Activated CD4-positive, alpha-beta T cell treated with anti-CD3 and anti-CD28 coated beads, Interleukin-2, Interleukin-4, amounts not matched to agents 100 ng/mL and 50 ng/mL, durations not matched to agents 16 hours and 8 hours (primary cell): ENCODE data around the gene TMEM11.
"Not testable (repeated sequence)": the region's sequence is repeated elsewhere in the genome, so short reads cannot be mapped to it uniquely, and the experiment has no call there.

Experiments
- DNase-seq: peaks from one replicate; pipeline ENCODE4 v3.0.0-alpha.2; 2020; ENCODE audit warnings: low spot score

Gene TMEM11

DNA sequence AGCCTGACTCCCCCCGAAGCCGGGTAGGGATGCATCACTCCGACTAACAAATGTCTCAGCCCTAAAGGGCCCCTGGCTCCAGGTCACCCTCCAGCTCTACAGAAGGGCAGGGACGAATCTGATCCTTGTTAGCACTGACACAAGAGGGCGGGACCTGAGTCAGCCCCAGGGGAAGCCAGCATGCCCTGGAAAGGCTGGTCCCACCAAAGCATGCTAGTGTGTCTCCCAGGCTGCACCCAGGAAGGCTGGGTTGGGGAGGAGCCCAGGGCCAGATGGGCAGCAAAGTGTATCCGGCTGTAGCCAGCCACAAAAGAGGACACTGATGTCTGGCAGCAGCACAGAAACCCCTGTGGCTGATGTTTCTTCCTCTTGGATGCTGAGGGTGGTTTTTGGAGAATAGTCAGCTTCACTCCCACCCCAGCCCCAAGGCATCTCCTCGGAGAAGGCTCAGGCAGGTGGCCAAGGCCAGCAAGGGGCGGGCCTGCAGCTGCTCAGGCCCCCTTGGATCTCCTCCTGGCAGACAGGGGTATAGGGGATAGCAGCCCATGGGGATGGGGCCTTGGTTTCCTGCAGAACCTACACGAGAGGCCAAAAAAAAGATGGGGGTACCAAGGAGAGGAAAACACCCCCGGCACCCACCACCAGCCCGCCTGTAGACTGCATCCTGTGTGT lies 28.2 kb upstream of the TMEM11 start:
- DNase-seq: no peak

- DNase-seq: no peak
Measured at GRCh38 chr17:21241564-21241963, 27.6 kb upstream of the TMEM11 start.

- no peak for DNase-seq
Measured at GRCh38 chr17:21240369-21241055, 26.6 kb upstream of the TMEM11 start.

DNA sequence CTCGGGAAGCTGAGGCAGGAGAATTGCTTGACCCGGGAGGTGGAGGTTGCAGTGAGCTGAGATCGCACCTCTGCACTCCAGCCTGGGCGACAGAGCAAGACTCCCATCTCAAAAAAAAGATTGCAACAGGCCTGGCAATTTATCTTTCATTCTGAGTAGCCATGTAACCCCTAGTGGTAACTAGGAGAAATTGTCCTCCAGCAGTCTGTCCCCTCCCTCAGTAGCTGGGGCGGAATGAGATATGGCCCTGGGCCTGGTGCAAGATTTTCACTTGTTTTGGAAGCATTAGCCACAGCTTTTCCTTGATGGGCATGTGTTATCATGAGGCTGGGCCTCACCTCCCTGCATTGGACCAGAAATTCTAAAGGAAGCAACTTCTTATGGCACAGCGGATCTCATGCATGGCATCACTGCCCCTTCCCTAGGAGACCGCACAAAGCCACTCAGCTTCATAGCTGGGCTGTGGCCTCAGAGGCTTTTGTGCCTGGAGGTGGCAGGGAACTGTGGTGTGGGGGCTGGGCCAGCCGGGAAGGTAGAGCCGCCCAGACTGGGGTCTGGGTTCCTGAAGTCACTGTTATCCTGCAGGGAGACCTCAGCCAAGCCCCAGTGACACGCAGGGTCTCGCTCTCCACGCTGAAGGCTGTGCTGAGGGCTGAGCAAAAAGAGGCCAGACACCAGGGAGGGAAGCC lies 25.9 kb upstream of the TMEM11 start:
- DNase-seq: no peak

DNA sequence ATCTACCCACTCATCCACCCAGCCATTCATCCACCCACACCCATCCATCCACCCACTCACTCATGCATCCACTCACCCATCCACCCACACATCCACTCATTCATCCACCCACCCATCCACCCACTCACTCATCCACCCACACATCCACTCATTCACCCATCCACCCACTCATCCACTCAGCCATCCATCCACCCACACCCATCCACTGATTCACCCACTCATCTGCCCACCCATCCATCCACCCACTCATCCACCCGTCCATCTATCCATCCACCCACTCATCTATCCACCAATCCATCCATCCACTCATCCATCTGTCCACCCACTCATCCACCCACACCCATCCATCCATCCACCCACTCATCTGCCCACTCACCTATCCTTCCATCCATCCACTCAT lies 22.0 kb upstream of the TMEM11 start:
- DNase-seq: no peak

- no peak for DNase-seq
Measured at GRCh38 chr17:21233581-21234347, 19.8 kb upstream of the TMEM11 start.

DNA sequence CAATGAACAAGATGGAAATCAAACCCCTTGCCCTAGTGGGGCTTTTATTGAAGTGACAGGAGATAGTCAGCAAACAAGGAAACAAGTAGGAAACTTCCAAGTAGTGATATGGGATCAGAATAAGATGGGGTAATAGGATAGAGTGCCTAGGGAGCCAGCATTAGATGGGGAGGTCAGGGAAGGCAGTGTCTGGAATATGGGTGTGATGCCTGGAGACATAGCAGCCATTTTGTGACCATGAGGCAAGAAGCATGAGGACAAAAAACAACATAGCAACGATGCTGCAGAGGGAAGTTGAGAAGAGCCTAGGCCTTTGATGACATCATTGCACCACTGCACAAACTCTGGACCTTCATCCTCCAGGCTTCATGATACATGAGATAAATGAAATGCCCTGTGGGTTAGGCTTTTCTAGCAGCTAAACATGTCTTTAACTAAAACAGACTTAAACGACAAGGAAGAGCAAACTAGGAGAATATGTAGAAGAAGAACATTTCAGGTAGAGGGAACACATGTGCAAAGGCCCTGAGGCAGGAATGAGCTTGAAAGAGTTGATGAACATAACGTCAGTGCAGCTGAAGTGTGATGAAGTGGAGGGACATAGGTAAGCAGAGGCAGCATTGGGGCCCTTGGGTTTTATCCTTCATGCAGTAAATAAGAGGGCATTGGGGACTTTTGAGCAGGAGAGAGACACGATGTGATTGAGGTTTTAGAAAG lies 18.2 kb upstream of the TMEM11 start:
- no peak for DNase-seq

- no peak for DNase-seq
Measured at GRCh38 chr17:21231533-21231932, 17.6 kb upstream of the TMEM11 start.

DNA sequence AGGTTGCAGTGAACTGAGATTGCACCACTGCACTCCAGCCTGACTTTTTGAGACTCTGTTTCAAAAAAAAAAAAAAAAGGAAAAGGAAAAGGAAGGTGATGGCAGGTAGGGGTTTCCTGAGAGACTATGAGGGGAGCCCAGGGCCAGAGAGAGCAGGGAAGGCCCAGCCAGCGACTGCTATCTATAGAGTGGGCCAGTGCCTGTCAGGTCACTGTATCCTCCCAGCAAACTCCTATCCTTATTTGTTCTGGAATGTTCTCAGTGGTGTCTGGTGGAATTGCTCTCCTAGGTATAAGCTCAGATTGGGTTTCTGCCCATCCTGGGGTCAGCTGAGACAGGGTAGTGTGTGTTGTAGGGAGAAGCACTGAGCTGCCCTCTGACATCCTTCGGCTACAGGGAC lies 14.9 kb upstream of the TMEM11 start:
- DNase-seq: no peak

DNA sequence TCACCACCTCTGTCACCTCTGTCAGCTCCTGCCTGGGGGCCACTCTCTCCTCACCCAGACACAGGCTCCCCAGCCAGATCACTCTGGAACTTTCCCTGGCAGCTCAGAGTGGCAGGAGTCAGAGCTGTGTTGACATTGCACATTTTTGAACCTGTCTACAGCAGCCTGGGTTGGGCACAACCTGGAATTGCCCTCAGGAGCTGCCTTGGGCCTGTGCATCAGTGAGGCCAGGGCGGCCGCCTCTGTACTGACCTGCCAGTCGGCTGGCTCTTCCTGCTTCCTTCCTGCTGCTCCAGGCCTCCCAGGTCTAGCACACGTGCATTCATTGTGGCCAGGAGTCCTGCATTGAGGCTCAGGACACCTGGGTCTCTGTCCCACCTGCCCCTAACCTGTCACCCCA lies 14.2 kb upstream of the TMEM11 start:
- no peak for DNase-seq

GRCh38 chr17:21227277-21227676 lies 13.3 kb upstream of the TMEM11 start:
- DNase-seq: not testable (repeated sequence)

- no peak for DNase-seq
Measured at GRCh38 chr17:21223086-21223485, 9.1 kb upstream of the TMEM11 start.

DNA sequence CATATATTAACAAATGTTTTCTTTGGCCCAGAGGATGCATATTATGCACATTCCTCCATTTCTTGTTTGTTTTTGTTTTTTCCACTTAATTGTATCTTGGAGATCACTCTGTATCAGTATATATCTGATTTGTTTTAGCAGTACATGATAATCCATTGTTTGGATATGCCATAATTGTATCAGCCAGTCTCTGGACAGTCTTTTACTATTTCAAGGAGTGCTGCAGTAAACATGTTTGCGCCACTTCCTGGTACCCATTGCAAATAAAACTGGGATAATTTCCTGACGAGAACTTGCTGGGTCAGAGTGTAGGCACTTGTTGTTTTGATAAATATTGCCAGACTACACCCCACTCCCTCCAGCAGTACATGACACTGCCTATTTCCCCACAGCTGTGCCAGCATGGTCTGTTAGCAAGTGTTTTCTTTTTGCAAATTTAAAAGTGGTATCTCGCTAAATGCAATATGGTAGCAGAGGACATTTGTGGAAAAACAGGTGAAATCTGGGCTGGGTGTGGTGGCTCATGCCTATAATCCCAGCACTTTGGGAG lies 4.9 kb upstream of the TMEM11 start:
- DNase-seq: no peak

DNA sequence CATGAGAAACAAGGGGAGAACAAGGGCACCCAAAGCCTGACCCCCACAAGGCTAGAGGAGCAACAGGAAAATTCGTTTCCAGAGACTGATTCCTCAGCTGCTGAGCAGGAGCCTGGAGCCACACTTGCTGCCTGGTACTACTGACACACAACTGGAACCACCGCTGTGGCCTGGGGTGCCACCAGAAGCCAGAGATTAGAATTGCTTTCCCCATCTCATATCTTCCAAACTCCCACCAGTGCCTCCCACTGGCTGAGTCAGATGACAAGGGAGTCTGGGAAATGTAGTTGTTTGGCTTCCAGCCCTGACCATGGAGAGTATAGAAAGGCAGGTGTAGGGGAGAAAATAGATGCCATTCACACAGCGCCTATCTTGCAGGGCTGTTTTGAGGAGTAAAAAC lies 4.1 kb upstream of the TMEM11 start:
- DNase-seq: no peak

GRCh38 chr17:21217346-21217745 lies 3.4 kb upstream of the TMEM11 start:
- DNase-seq: no peak

GRCh38 chr17:21215935-21216334 lies 2.0 kb upstream of the TMEM11 start:
- peak; percentile 14 for DNase-seq

GRCh38 chr17:21214777-21215541 lies 998 bp upstream of the TMEM11 start:
- no peak for DNase-seq

DNA sequence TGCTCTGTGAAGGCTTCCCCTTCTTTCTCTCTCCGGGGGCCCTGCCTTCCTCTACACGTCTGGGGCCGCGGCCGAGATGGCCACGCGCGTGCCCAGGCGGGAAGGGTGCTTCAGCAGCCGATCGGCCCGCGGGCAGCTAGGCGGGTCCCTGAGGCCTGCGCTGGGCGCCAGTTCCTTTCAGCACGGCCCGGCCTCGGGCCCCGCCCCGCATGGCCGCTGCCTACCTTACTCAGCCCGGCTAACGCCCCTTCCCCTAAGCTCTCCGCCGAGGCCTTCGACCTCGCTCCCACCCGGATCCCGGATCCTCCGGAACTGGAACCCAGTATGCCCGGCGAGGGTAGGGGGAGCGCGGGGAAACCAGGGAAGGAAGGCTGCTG lies 335 bp downstream of the TMEM11 start:
- DNase-seq: no peak

DNA sequence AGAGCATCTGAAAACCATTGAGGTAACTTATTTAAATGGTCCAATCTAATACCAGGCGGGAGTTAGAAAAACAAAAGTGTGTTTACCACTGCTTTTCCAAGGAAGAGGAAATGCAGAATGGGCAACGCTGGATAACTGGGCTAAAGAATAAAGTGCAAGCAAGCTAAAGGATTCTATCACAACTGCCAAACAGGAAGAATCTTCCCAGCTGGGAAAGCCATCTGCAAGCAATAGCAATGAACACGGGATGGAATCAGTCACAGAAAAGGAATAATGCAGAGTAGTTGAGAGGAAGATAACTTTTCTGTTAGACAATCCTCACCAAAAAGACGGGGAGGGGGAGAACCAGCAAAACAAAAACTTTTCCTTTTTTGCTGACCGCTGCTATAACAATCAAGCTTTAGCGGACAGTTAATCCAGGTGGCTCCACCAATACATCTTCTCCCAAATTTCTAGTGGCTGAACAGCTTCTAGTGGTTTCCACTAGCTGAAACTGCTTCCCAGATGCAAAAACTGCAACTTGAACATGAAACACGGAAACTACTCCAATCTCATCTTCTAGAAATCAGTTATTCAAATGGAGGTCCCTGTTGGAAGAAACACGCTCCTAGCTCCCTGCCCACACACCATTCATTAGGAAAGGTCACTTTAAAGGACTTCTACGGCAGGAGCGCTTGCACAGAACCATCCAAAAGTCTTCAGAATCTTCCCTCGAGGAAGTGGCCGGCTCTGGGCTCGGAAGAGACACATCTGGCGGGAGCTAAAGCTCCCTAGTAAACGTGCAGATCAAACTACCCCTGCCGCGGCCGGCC lies 929 bp downstream of the TMEM11 start:
- DNase-seq: no peak
